GM23338 (cell line): Measurements from ENCODE around the gene CACHD1. TPM values are rescaled to one million over a fixed set of nuclear protein-coding genes. Genes with fewer than 3 reads are reported as not detected.

Source experiments
- ATAC-seq: fragments of 200-7000 bp; cut with Tn5 transposase; 3 replicates; pipeline ENCODE4 v1.9.1; 2020
- DNase-seq: peaks from one replicate; pipeline ENCODE4 v3.0.0-alpha.2; 2015; ENCODE audit warnings: low spot score
- H2AFZ ChIP-seq: fragments of 200-600 bp; sonication (generic); 2 replicates; pipeline ENCODE4 v1.8.0; 2016; ENCODE audit warnings: antibody characterized with exemption, mild to moderate bottlenecking, moderate library complexity
- H3F3A ChIP-seq: fragments of 200-600 bp; sonication (generic); replicated peaks from 2 replicates; pipeline ENCODE4 v1.8.0; 2017; ENCODE audit warnings: antibody characterized with exemption, mixed run types, low read depth
- H3K27ac ChIP-seq: fragments of 200-600 bp; sonication (generic); 2 replicates; pipeline ENCODE4 v1.6.1; 2016; ENCODE audit warnings: low read depth
- H3K27me3 ChIP-seq: fragments of 200-600 bp; sonication (generic); 2 replicates; pipeline ENCODE4 v1.8.0; 2016; ENCODE audit warnings: mild to moderate bottlenecking, mixed run types, moderate library complexity; ENCODE audit not compliant: insufficient read depth
- H3K36me3 ChIP-seq: fragments of 200-600 bp; sonication (generic); 2 replicates; pipeline ENCODE4 v1.8.0; 2016; ENCODE audit warnings: mild to moderate bottlenecking; ENCODE audit not compliant: insufficient read depth
- H3K4me1 ChIP-seq: fragments of 200-600 bp; sonication (generic); 2 replicates; pipeline ENCODE4 v1.8.0; 2016; ENCODE audit warnings: mild to moderate bottlenecking, moderate library complexity; ENCODE audit not compliant: insufficient read depth
- H3K4me2 ChIP-seq: fragments of 200-600 bp; sonication (generic); 2 replicates; pipeline ENCODE4 v1.7.1; 2017; ENCODE audit warnings: mixed run types
- H3K4me3 ChIP-seq: fragments of 200-600 bp; sonication (generic); 2 replicates; pipeline ENCODE4 v1.6.1; 2016; ENCODE audit warnings: mixed run types
- H3K79me2 ChIP-seq: fragments of 200-600 bp; sonication (generic); replicated peaks from 2 replicates; pipeline ENCODE4 v1.8.0; 2017; ENCODE audit warnings: mild to moderate bottlenecking; ENCODE audit not compliant: insufficient read depth
- H3K9me2 ChIP-seq: fragments of 200-600 bp; sonication (generic); 2 replicates; pipeline ENCODE4 v1.8.0; 2017; ENCODE audit not compliant: insufficient read depth
- H4K20me1 ChIP-seq: fragments of 200-600 bp; sonication (generic); replicated peaks from 2 replicates; pipeline ENCODE4 v1.8.0; 2017; ENCODE audit warnings: mild to moderate bottlenecking; ENCODE audit not compliant: insufficient read depth
- H3K27ac Mint-ChIP-seq: 2 replicates; pipeline ENCODE4 v1.8.0; 2020; ENCODE audit warnings: inconsistent platforms, mild to moderate bottlenecking, moderate library complexity, mixed read lengths
- H3K27me3 Mint-ChIP-seq: 3 replicates; pipeline ENCODE4 v1.8.0; 2022; ENCODE audit warnings: low read depth, mild to moderate bottlenecking, moderate library complexity, mixed read lengths, inconsistent platforms; ENCODE audit not compliant: insufficient read depth, poor library complexity
- H3K36me3 Mint-ChIP-seq: 3 replicates; pipeline ENCODE4 v1.8.0; 2021; ENCODE audit warnings: low read depth, mild to moderate bottlenecking, inconsistent platforms, moderate library complexity, mixed read lengths
- H3K4me1 Mint-ChIP-seq: 3 replicates; pipeline ENCODE4 v1.8.0; 2020; ENCODE audit warnings: mild to moderate bottlenecking, inconsistent platforms, mixed read lengths
- H3K4me3 Mint-ChIP-seq: 3 replicates; pipeline ENCODE4 v1.8.0; 2021; ENCODE audit warnings: moderate library complexity, mild to moderate bottlenecking, inconsistent platforms, mixed read lengths
- H3K9me3 Mint-ChIP-seq: 3 replicates; pipeline ENCODE4 v1.8.0; 2020; ENCODE audit warnings: moderate library complexity, mild to moderate bottlenecking, inconsistent platforms, mixed read lengths
- CREB1 ChIP-seq: fragments of 250-450 bp; sonication (Bioruptor Pico); IDR thresholded peaks from 2 replicates; pipeline ENCODE4 v1.5.0; 2020; ENCODE audit warnings: low read depth, mild to moderate bottlenecking, moderate library complexity
- ETS1 ChIP-seq: IDR thresholded peaks from 2 replicates; pipeline ENCODE4 v1.6.1; 2016; ENCODE audit warnings: antibody characterized with exemption
- EZH2 ChIP-seq: fragments of 200-600 bp; sonication (generic); IDR thresholded peaks from one replicate; pipeline ENCODE4 v1.8.0; 2017; ENCODE audit warnings: antibody characterized with exemption, mild to moderate bottlenecking, low read depth; ENCODE audit not compliant: unreplicated experiment
- EZH2phosphoT487 ChIP-seq: fragments of 200-600 bp; sonication (generic); IDR thresholded peaks from one replicate; pipeline ENCODE4 v1.8.1; 2018; ENCODE audit warnings: antibody characterized with exemption; ENCODE audit not compliant: unreplicated experiment
- JUNB ChIP-seq: IDR thresholded peaks from one replicate; pipeline ENCODE4 v1.6.1; 2016; ENCODE audit warnings: antibody characterized with exemption; ENCODE audit not compliant: unreplicated experiment
- NANOG ChIP-seq: IDR thresholded peaks from 2 replicates; pipeline ENCODE4 v1.6.1; 2016; ENCODE audit warnings: antibody characterized with exemption, borderline replicate concordance
- POLR2AphosphoS5 ChIP-seq: IDR thresholded peaks from 2 replicates; pipeline ENCODE4 v1.6.1; 2016; ENCODE audit warnings: antibody characterized with exemption, low read depth
- STAT1 ChIP-seq: IDR thresholded peaks from one replicate; pipeline ENCODE4 v1.6.1; 2016; ENCODE audit warnings: antibody characterized with exemption; ENCODE audit not compliant: unreplicated experiment
- ZNF114 ChIP-seq: fragments of 250-450 bp; sonication (Bioruptor Pico); IDR thresholded peaks from 2 replicates; pipeline ENCODE4 v1.5.0; 2020; ENCODE audit warnings: mild to moderate bottlenecking, moderate library complexity
- ZNF331 ChIP-seq: fragments of 250-450 bp; sonication (Bioruptor Pico); IDR thresholded peaks from 2 replicates; pipeline ENCODE4 v1.5.0; 2020; ENCODE audit warnings: low read depth, mild to moderate bottlenecking, moderate library complexity
- ZNF462 ChIP-seq: fragments of 250-450 bp; sonication (Bioruptor Pico); IDR thresholded peaks from 2 replicates; pipeline ENCODE4 v1.5.0; 2020; ENCODE audit warnings: mild to moderate bottlenecking, moderate library complexity
- polyA plus RNA-seq: library from polyadenylated mRNA; unstranded; fragments of >200 nt; fragmentation: Nextera tagmentation; extraction: Ambion mirVana; gene quantifications from 2 replicates; pipeline ENCODE4 v1.2.1, GENCODE V29; 2016
- total RNA-seq: library from RNA; depleted of rRNA; stranded (reverse); fragments of >200 nt; shearing (Covaris generic); gene quantifications from 2 replicates; pipeline ENCODE4 v1.2.3, GENCODE V29; 2014
- TF ChIP-seq, protein P1 (sequence below), 2 experiments: fragments of 200-600 bp in 1 of 2; sonication (generic) in 1 of 2; conservative IDR thresholded peaks; 2 replicates each; pipeline versions ENCODE4 v1.5.1 to v1.6.1; 2016 to 2017; ENCODE audit warnings: antibody characterized with exemption in 2 of 2, low read depth in 2 of 2, mild to moderate bottlenecking in 2 of 2, moderate library complexity in 1 of 2
- TF ChIP-seq, protein P2 (sequence below): IDR thresholded peaks from one replicate; pipeline ENCODE4 v1.6.1; 2018; ENCODE audit warnings: antibody characterized with exemption; ENCODE audit not compliant: unreplicated experiment

Gene CACHD1
- total and polyA plus RNA-seq, 2 experiments from 2014 or later, result 12.6 to 43.7 TPM

- no peak overlapping the region for H3K27ac ChIP-seq
- H2AFZ ChIP-seq, result no peak overlapping the region
- Mint-ChIP-seq H3K9me3 (no peaks in the 10 kb centered on the region), H3K27me3 (no peaks in the 10 kb centered on the region), H3K4me1 (no peaks in the 10 kb centered on the region), H3K36me3 (peaks cover 91% of the 10 kb centered on the region), H3K4me3 (no peak overlapping the region), H3K27ac (no peak overlapping the region)
- no peaks in the 10 kb centered on the region; the same call in 1 of the 2 replicates for H3F3A ChIP-seq
- H3K9me2 ChIP-seq, result no peaks in the 10 kb centered on the region
- no peak for DNase-seq
- peaks cover 63% of the 10 kb centered on the region for H3K36me3 ChIP-seq
- TF ChIP-seq ZNF331 (CRISPR knock-in tag) (no peak), ZNF462 (CRISPR knock-in tag) (no peak), POLR2AphosphoS5 (no peak), JUNB (no peak), CREB1 (CRISPR knock-in tag) (no peak), EZH2 (no peak), NANOG (no peak), STAT1 (no peak), EZH2phosphoT487 (no peak), ZNF114 (CRISPR knock-in tag) (no peak), ETS1 (no peak)
- TF ChIP-seq, protein P1, sequence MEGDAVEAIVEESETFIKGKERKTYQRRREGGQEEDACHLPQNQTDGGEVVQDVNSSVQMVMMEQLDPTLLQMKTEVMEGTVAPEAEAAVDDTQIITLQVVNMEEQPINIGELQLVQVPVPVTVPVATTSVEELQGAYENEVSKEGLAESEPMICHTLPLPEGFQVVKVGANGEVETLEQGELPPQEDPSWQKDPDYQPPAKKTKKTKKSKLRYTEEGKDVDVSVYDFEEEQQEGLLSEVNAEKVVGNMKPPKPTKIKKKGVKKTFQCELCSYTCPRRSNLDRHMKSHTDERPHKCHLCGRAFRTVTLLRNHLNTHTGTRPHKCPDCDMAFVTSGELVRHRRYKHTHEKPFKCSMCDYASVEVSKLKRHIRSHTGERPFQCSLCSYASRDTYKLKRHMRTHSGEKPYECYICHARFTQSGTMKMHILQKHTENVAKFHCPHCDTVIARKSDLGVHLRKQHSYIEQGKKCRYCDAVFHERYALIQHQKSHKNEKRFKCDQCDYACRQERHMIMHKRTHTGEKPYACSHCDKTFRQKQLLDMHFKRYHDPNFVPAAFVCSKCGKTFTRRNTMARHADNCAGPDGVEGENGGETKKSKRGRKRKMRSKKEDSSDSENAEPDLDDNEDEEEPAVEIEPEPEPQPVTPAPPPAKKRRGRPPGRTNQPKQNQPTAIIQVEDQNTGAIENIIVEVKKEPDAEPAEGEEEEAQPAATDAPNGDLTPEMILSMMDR (conservative IDR thresholded peaks at IDR 0.05; ENCODE audit: low read depth in 2 of 2), result no peak
- TF ChIP-seq, protein P2, sequence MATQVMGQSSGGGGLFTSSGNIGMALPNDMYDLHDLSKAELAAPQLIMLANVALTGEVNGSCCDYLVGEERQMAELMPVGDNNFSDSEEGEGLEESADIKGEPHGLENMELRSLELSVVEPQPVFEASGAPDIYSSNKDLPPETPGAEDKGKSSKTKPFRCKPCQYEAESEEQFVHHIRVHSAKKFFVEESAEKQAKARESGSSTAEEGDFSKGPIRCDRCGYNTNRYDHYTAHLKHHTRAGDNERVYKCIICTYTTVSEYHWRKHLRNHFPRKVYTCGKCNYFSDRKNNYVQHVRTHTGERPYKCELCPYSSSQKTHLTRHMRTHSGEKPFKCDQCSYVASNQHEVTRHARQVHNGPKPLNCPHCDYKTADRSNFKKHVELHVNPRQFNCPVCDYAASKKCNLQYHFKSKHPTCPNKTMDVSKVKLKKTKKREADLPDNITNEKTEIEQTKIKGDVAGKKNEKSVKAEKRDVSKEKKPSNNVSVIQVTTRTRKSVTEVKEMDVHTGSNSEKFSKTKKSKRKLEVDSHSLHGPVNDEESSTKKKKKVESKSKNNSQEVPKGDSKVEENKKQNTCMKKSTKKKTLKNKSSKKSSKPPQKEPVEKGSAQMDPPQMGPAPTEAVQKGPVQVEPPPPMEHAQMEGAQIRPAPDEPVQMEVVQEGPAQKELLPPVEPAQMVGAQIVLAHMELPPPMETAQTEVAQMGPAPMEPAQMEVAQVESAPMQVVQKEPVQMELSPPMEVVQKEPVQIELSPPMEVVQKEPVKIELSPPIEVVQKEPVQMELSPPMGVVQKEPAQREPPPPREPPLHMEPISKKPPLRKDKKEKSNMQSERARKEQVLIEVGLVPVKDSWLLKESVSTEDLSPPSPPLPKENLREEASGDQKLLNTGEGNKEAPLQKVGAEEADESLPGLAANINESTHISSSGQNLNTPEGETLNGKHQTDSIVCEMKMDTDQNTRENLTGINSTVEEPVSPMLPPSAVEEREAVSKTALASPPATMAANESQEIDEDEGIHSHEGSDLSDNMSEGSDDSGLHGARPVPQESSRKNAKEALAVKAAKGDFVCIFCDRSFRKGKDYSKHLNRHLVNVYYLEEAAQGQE, result no peak
- H3K4me3 ChIP-seq, result no peak overlapping the region
- no peak for ATAC-seq
- no peaks in the 10 kb centered on the region for H3K4me1 ChIP-seq
- H3K4me2 ChIP-seq, result no peak overlapping the region
- H3K79me2 ChIP-seq, result no peaks in the 10 kb centered on the region
- H3K27me3 ChIP-seq, result no peaks in the 10 kb centered on the region
- no peaks in the 10 kb centered on the region; the same call in 1 of the 2 replicates for H4K20me1 ChIP-seq
Measured at GRCh38 chr1:64677532-64677931, 207.6 kb downstream of the CACHD1 start.
